H1 (cell line): ENCODE measurements around the gene FSTL4. TPM values are rescaled to one million over a fixed set of nuclear protein-coding genes. Genes with fewer than 3 reads are reported as not detected.

Experiments used
- CTCF ChIA-PET: fragments of 300-600 bp; sonication (Branson Sonifier 250); formaldehyde crosslinking; loops from one replicate; lab custom pipeline; 2021; ENCODE audit not compliant: partially characterized antibody; lab: Charles Lee
- POLR2A ChIA-PET: fragments of 300-600 bp; sonication (Branson Sonifier 250); formaldehyde crosslinking; loops from one replicate; lab custom pipeline; 2021; ENCODE audit warnings: inconsistent platforms; ENCODE audit not compliant: partially characterized antibody; lab: Charles Lee
- DNase-seq, 2 experiments: peaks; one replicate each; pipeline versions ENCODE4 v3.0.0 to v3.0.0-alpha.2; 2010 to 2022; ENCODE audit warnings: low spot score in 2 of 2, low read depth in 1 of 2, mixed read lengths in 1 of 2
- FAIRE-seq: peaks from 2 replicates; lab custom pipeline; 2011; peaks lifted over from hg19 to GRCh38; lab: Jason Lieb, UNC
- H2AFZ ChIP-seq: 2 replicates; pipeline ENCODE4 v1.8.1; 2012; ENCODE audit warnings: low read length, inconsistent platforms
- H2AK5ac ChIP-seq: 2 replicates; pipeline ENCODE4 v1.6.1; 2013; ENCODE audit warnings: low read depth, low read length
- H2BK120ac ChIP-seq: replicated peaks from 2 replicates; pipeline ENCODE3; 2013; ENCODE audit warnings: low read depth, low read length, inconsistent platforms
- H2BK12ac ChIP-seq: 2 replicates; pipeline ENCODE4 v1.6.1; 2013; ENCODE audit warnings: low read depth, low read length
- H2BK15ac ChIP-seq: 2 replicates; pipeline ENCODE4 v1.6.1; 2013; ENCODE audit warnings: low read length
- H2BK20ac ChIP-seq: 2 replicates; pipeline ENCODE4 v1.6.1; 2013; ENCODE audit warnings: low read length
- H2BK5ac ChIP-seq: 2 replicates; pipeline ENCODE4 v1.6.1; 2013; ENCODE audit warnings: low read depth, low read length
- H3K14ac ChIP-seq: 2 replicates; pipeline ENCODE4 v1.6.1; 2013; ENCODE audit warnings: inconsistent platforms; ENCODE audit not compliant: insufficient read length
- H3K18ac ChIP-seq: 2 replicates; pipeline ENCODE4 v1.6.1; 2013; ENCODE audit warnings: low read length; ENCODE audit errors: extremely low read depth
- H3K23ac ChIP-seq: 2 replicates; pipeline ENCODE4 v1.6.1; 2013; ENCODE audit warnings: inconsistent platforms; ENCODE audit not compliant: insufficient read length
- H3K23me2 ChIP-seq: 2 replicates; pipeline ENCODE4 v1.6.1; 2013; ENCODE audit warnings: low read depth, low read length
- H3K27ac ChIP-seq: 2 replicates; pipeline ENCODE4 v1.6.1; 2011; ENCODE audit warnings: low read depth, low read length, inconsistent platforms
- H3K27me3 ChIP-seq, 4 experiments: replicated peaks in 1 of 4; 1 replicate in 1 of 4; 2 replicates in 3 of 4; pipeline versions ENCODE4 v1.6.1 to v1.8.1; 2011 to 2013; ENCODE audit warnings: low read length in 3 of 4, mild to moderate bottlenecking in 3 of 4, inconsistent platforms in 2 of 4, mixed read lengths in 2 of 4, moderate library complexity in 1 of 4; ENCODE audit not compliant: control insufficient read depth in 3 of 4, insufficient read depth in 3 of 4; ENCODE audit errors: extremely low read depth in 1 of 4
- H3K36me3 ChIP-seq, 4 experiments: 2 replicates each; pipeline versions ENCODE4 v1.6.1 to v1.8.1; 2011 to 2013; ENCODE audit warnings: mild to moderate bottlenecking in 4 of 4, low read length in 3 of 4, moderate library complexity in 2 of 4, control low read depth in 1 of 4, inconsistent platforms in 1 of 4; ENCODE audit not compliant: insufficient read depth in 4 of 4, control insufficient read depth in 2 of 4
- H3K4ac ChIP-seq: replicated peaks from 2 replicates; pipeline ENCODE3; 2013; ENCODE audit warnings: low read length, low read depth, mixed read lengths, inconsistent platforms; ENCODE audit not compliant: insufficient read length
- H3K4me1 ChIP-seq, 4 experiments: replicated peaks in 1 of 4; 1 replicate in 1 of 4; 2 replicates in 3 of 4; pipeline versions ENCODE4 v1.6.1 to v1.8.1; 2011 to 2013; ENCODE audit warnings: low read length in 3 of 4, inconsistent platforms in 2 of 4, mixed read lengths in 1 of 4; ENCODE audit not compliant: insufficient read depth in 4 of 4, control insufficient read depth in 3 of 4
- H3K4me2 ChIP-seq, 2 experiments: 2 replicates each; pipeline versions ENCODE4 v1.6.1 to v1.8.1; 2011 to 2013; ENCODE audit warnings: low read depth in 2 of 2, low read length in 2 of 2, control low read depth in 1 of 2, inconsistent platforms in 1 of 2, mild to moderate bottlenecking in 1 of 2; ENCODE audit not compliant: insufficient read depth in 1 of 2
- H3K4me3 ChIP-seq, 4 experiments: fragments of 200-600, 300-600 bp in 1 of 4; sonication (generic), shearing (Covaris generic), sonication (Bioruptor Twin) in 1 of 4; 2 replicates each; pipeline versions ENCODE4 v1.5.1 to v1.8.1; 2011 to 2016; ENCODE audit warnings: low read length in 4 of 4, low read depth in 3 of 4, control low read depth in 2 of 4, inconsistent platforms in 2 of 4, mild to moderate bottlenecking in 2 of 4, mixed read lengths in 1 of 4, moderate library complexity in 1 of 4; ENCODE audit not compliant: insufficient read depth in 2 of 4; ENCODE audit errors: extremely low read depth in 1 of 4
- H3K56ac ChIP-seq: replicated peaks from 2 replicates; pipeline ENCODE3; 2013; ENCODE audit warnings: low read depth, mild to moderate bottlenecking, mixed read lengths, low read length, inconsistent platforms; ENCODE audit not compliant: insufficient read length
- H3K79me1 ChIP-seq: 2 replicates; pipeline ENCODE4 v1.6.1; 2013; ENCODE audit warnings: low read depth, low read length, control low read depth
- H3K79me2 ChIP-seq, 2 experiments: 2 replicates each; pipeline versions ENCODE4 v1.6.1 to v1.8.1; 2012 to 2013; ENCODE audit warnings: low read length in 2 of 2, mild to moderate bottlenecking in 2 of 2, inconsistent platforms in 1 of 2; ENCODE audit not compliant: insufficient read depth in 2 of 2, control insufficient read depth in 1 of 2
- H3K9ac ChIP-seq, 4 experiments: replicated peaks in 1 of 4; 1 replicate in 1 of 4; 2 replicates in 3 of 4; pipeline versions ENCODE4 v1.6.1 to v1.8.1; 2011 to 2013; ENCODE audit warnings: low read depth in 3 of 4, low read length in 3 of 4, control low read depth in 2 of 4, mild to moderate bottlenecking in 2 of 4, moderate library complexity in 2 of 4, inconsistent platforms in 1 of 4; ENCODE audit errors: extremely low read depth in 1 of 4
- H3K9me3 ChIP-seq, 2 experiments: 2 replicates each; pipeline versions ENCODE4 v1.6.1 to v1.8.1; 2012 to 2013; ENCODE audit warnings: mild to moderate bottlenecking in 2 of 2, moderate library complexity in 2 of 2, control low read depth in 1 of 2, inconsistent platforms in 1 of 2, low read depth in 1 of 2, low read length in 1 of 2, mixed read lengths in 1 of 2; ENCODE audit not compliant: insufficient read depth in 2 of 2
- H4K20me1 ChIP-seq, 2 experiments: replicated peaks in 1 of 2; 2 replicates each; pipeline versions ENCODE3 to v1.8.1; 2011 to 2013; ENCODE audit warnings: inconsistent platforms in 2 of 2, low read length in 2 of 2, mild to moderate bottlenecking in 1 of 2; ENCODE audit not compliant: insufficient read depth in 2 of 2, control insufficient read depth in 1 of 2
- H4K5ac ChIP-seq: 2 replicates; pipeline ENCODE4 v1.6.1; 2013; ENCODE audit warnings: low read length, low read depth, mixed read lengths, inconsistent platforms; ENCODE audit not compliant: insufficient read length
- H4K8ac ChIP-seq: 2 replicates; pipeline ENCODE4 v1.8.0; 2013; ENCODE audit warnings: mild to moderate bottlenecking, moderate library complexity, low read length, inconsistent platforms; ENCODE audit not compliant: insufficient read depth; ENCODE audit errors: extremely low read depth
- H4K91ac ChIP-seq: replicated peaks from 2 replicates; pipeline ENCODE3; 2013; ENCODE audit warnings: low read length, mixed read lengths, inconsistent platforms; ENCODE audit not compliant: insufficient read length
- BCL11A ChIP-seq, 2 experiments: IDR thresholded peaks; one replicate each; pipeline ENCODE4 v1.6.1; 2011; ENCODE audit warnings: low read depth in 2 of 2, low read length in 2 of 2, mild to moderate bottlenecking in 2 of 2
- BRCA1 ChIP-seq: IDR thresholded peaks from 2 replicates; pipeline ENCODE4 v1.6.1; 2012; ENCODE audit warnings: low read depth, low read length, improper control_type of control experiment
- CEBPB ChIP-seq: IDR thresholded peaks from 2 replicates; pipeline ENCODE4 v1.6.1; 2012; ENCODE audit warnings: low read depth, low read length
- CHD1 ChIP-seq: IDR thresholded peaks from 2 replicates; pipeline ENCODE4 v1.6.1; 2012; ENCODE audit warnings: low read depth, low read length, improper control_type of control experiment
- EP300 ChIP-seq, 2 experiments: IDR thresholded peaks; 1 replicate in 1 of 2; 2 replicates in 1 of 2; pipeline ENCODE4 v1.6.1; 2011 to 2012; ENCODE audit warnings: low read depth in 2 of 2, low read length in 2 of 2, mild to moderate bottlenecking in 2 of 2, borderline replicate concordance in 1 of 2, inconsistent platforms in 1 of 2, moderate library complexity in 1 of 2
- GTF2F1 ChIP-seq: IDR thresholded peaks from 2 replicates; pipeline ENCODE4 v1.6.1; 2012; ENCODE audit warnings: low read depth, low read length, improper control_type of control experiment, borderline replicate concordance
- NRF1 ChIP-seq: IDR thresholded peaks from 2 replicates; pipeline ENCODE4 v1.6.1; 2011; ENCODE audit warnings: mild to moderate bottlenecking, low read depth, low read length, improper control_type of control experiment
- POLR2AphosphoS5 ChIP-seq: IDR thresholded peaks from 2 replicates; pipeline ENCODE4 v1.6.1; 2011; ENCODE audit warnings: low read depth, low read length
- RBBP5 ChIP-seq: IDR thresholded peaks from 2 replicates; pipeline ENCODE4 v1.7.1; 2012; ENCODE audit warnings: low read depth, mild to moderate bottlenecking, inconsistent platforms, low read length, moderate library complexity, borderline replicate concordance
- RNF2 ChIP-seq: fragments of 200-900, 300-1000 bp; sonication (generic); IDR thresholded peaks from 2 replicates; pipeline ENCODE4 v1.7.1; 2016; ENCODE audit warnings: borderline replicate concordance, low read depth, mild to moderate bottlenecking, antibody characterized with exemption, low read length; ENCODE audit not compliant: poor library complexity, severe bottlenecking; ENCODE audit errors: missing control alignments
- SP2 ChIP-seq: IDR thresholded peaks from 2 replicates; pipeline ENCODE4 v1.6.1; 2012; ENCODE audit warnings: mild to moderate bottlenecking, low read length, inconsistent platforms
- WGBS, 2 experiments: shearing (Covaris generic) in 1 of 2; methylation state at CpG; one replicate each; pipeline versions ENCODE4 v1.1.6 to v1.1.7; 2013 to 2015; ENCODE audit warnings: low lambda C conversion rate in 2 of 2, mixed read lengths in 2 of 2, inconsistent platforms in 1 of 2, low coverage in 1 of 2, missing lambda C conversion rate in 1 of 2; ENCODE audit not compliant: insufficient replicate concordance in 2 of 2, insufficient coverage in 1 of 2, insufficient read length in 1 of 2; ENCODE audit errors: extremely low coverage in 1 of 2, missing lambda C conversion rate in 1 of 2; 5-methylcytosine and 5-hydroxymethylcytosine counted together
- polyA plus RNA-seq, 7 experiments: library from polyadenylated mRNA; depleted of rRNA in 3 of 7; stranded (reverse) in 5 of 7; unstranded in 2 of 7; fragments of >200 nt in 5 of 7; fragments of 200-250 nt in 2 of 7; gene quantifications; 1 replicate in 5 of 7; 2 replicates in 1 of 7; 4 replicates in 1 of 7; pipeline versions ENCODE4 v1.2.1 to v1.2.3, GENCODE V29; 2011 to 2013; ENCODE audit warnings: missing spikeins in 2 of 7, mixed read lengths in 2 of 7
- total RNA-seq: library from RNA; stranded (reverse); fragmentation: NEBNext Ultra II Directional; extraction: Animal tissue kit (Norgen Biotek cat#: 25700); gene quantifications from 2 replicates; pipeline ENCODE4 v1.2.1, GENCODE V29; 2021

FSTL4 gene
- total and polyA plus RNA-seq, 2 of the 8 experiments (the other 6 are each of a cell fraction or from before 2014, with no cell fraction given): 3.1 to 4.1 TPM

DNA sequence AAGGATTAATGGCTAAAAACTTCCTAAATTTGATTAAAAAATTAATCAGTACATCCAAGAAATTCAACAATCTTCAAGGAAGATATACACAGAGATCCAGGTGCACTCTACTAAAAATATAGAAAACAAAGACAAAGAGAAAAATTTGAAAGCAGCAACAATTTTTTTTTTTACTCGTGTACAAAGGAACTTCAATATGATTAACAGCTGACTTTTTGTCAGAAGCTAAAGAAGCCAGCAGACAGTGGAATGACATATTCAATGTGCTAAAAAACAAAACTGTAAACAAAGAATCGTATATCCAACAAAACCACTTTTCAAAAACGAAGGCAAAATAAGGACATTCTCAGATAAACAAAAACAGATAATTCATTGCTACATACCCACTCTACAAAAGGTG, 234.6 kb downstream of the FSTL4 start:
- FAIRE-seq (peak; percentile 39), DNase-seq (no peak)
- no peaks in the 10 kb centered on the region for H3K36me3 ChIP-seq
- H4K8ac ChIP-seq: no peak overlapping the region
- no peak overlapping the region for H3K9ac ChIP-seq
- TF ChIP-seq GTF2F1: no peak
- no peak for TF ChIP-seq EP300 (IDR thresholded peaks at IDR 0.05; ENCODE audit: borderline replicate concordance in 1 of 2, low read depth in 2 of 2, low read length in 2 of 2)
- no peak for TF ChIP-seq POLR2AphosphoS5
- TF ChIP-seq CHD1: no peak
- no peak for TF ChIP-seq BCL11A (IDR thresholded peaks at IDR 0.05; ENCODE audit: low read depth in 2 of 2, low read length in 2 of 2)
- TF ChIP-seq SP2: no peak
- no peak for TF ChIP-seq RNF2
- no peak for TF ChIP-seq CEBPB
- TF ChIP-seq NRF1: no peak
- TF ChIP-seq RBBP5: no peak
- TF ChIP-seq BRCA1: no peak
- no peak overlapping the region for H2BK20ac ChIP-seq
- H2BK12ac ChIP-seq: no peak overlapping the region
- no peak overlapping the region for H3K23ac ChIP-seq
- ChIA-PET CTCF (interaction anchor here (0.6 to 1.5 kb wide), 4 partner anchors 12 to 177 kb away, joined by 3 read pairs; no protein-coding TSS in a partner anchor), POLR2A (interaction anchor here (1.0 kb wide), 1 partner anchor 15 kb away, joined by 3 read pairs; no protein-coding TSS in a partner anchor)
- H2BK120ac ChIP-seq: no peak overlapping the region
- H3K4ac ChIP-seq: no peak overlapping the region
- peaks cover 9 to 16% of the 10 kb centered on the region in 2 experiments; a peak in 3 of 4 replicates for H3K9me3 ChIP-seq
- no peaks in the 10 kb centered on the region for H3K23me2 ChIP-seq
- H3K27me3 ChIP-seq: no peaks in the 10 kb centered on the region; a peak in 2 of 7 replicates
- H3K18ac ChIP-seq: no peak overlapping the region
- H3K4me1 ChIP-seq: peaks cover 0 to 3% (median under 1%) of the 10 kb centered on the region in 4 experiments; a peak in 2 of 7 replicates
- no peak overlapping the region for H3K4me2 ChIP-seq
- no peak overlapping the region for H2BK15ac ChIP-seq
- no peaks in the 10 kb centered on the region for H3K79me2 ChIP-seq
- no peak overlapping the region for H3K14ac ChIP-seq
- no peak overlapping the region for H3K4me3 ChIP-seq
- no peak overlapping the region for H2BK5ac ChIP-seq
- H3K79me1 ChIP-seq: no peaks in the 10 kb centered on the region
- H4K91ac ChIP-seq: no peak overlapping the region
- H2AFZ ChIP-seq: no peak overlapping the region
- no peaks in the 10 kb centered on the region for H4K20me1 ChIP-seq
- H4K5ac ChIP-seq: no peak overlapping the region
- no peak overlapping the region for H3K56ac ChIP-seq
- no peak overlapping the region for H2AK5ac ChIP-seq
- no peak overlapping the region for H3K27ac ChIP-seq
- 85% methylated on average over 3 of the region's 3 CpGs; no CpG with 5 or more reads in 1 of the 2 experiments for WGBS, 2 experiments
